Endothelial cell of umbilical vein (primary cell): ENCODE data around the gene CLASP2. TPM values are rescaled to one million over a fixed set of nuclear protein-coding genes. Genes with fewer than 3 reads are reported as not detected.

Experiments used
- BruUV-seq: library from RNA; stranded (reverse); fragments of 400-500 nt; replicated peaks from 2 replicates; lab custom pipeline; 2021; lab: Mats Ljungman, UMichigan
- CTCF ChIA-PET: fragments of 300-600, 350-600 bp; sonication (Branson Sonifier 250); formaldehyde crosslinking; loops from one replicate; lab custom pipeline; 2021; ENCODE audit warnings: antibody characterized with exemption, inconsistent platforms; lab: Charles Lee
- POLR2A ChIA-PET: fragments of 300-600, 350-600 bp; sonication (Branson Sonifier 250); formaldehyde crosslinking; loops from one replicate; lab custom pipeline; 2021; ENCODE audit warnings: antibody characterized with exemption, inconsistent platforms; lab: Charles Lee
- DNase-seq: peaks from one replicate; pipeline ENCODE4 v3.0.0-alpha.2; 2011; ENCODE audit warnings: low read depth, low spot score
- FAIRE-seq: peaks from 2 replicates; lab custom pipeline; 2011; peaks lifted over from hg19 to GRCh38; lab: Jason Lieb, UNC
- H2AFZ ChIP-seq: 2 replicates; pipeline ENCODE4 v1.6.0; 2012; ENCODE audit warnings: low read depth, low read length, control low read depth, inconsistent platforms
- H3K27ac ChIP-seq: 2 replicates; pipeline ENCODE4 v1.5.1; 2011; ENCODE audit warnings: low read depth, mild to moderate bottlenecking, control low read depth, low read length, moderate library complexity; ENCODE audit not compliant: insufficient read depth
- H3K27me3 ChIP-seq, 2 experiments: 2 replicates each; pipeline versions ENCODE4 v1.6.0 to v1.6.1; 2011; ENCODE audit warnings: low read length in 2 of 2, mixed read lengths in 1 of 2; ENCODE audit not compliant: control insufficient read depth in 2 of 2, insufficient read depth in 2 of 2
- H3K36me3 ChIP-seq, 2 experiments: 2 replicates in 1 of 2; 3 replicates in 1 of 2; pipeline ENCODE4 v1.5.1; 2011; ENCODE audit warnings: low read length in 2 of 2, mild to moderate bottlenecking in 1 of 2, moderate library complexity in 1 of 2; ENCODE audit not compliant: control insufficient read depth in 2 of 2, insufficient read depth in 2 of 2; ENCODE audit errors: extremely low read depth in 1 of 2
- H3K4me1 ChIP-seq: 3 replicates; pipeline ENCODE4 v1.5.1; 2011; ENCODE audit warnings: mild to moderate bottlenecking, low read length; ENCODE audit not compliant: control insufficient read depth, insufficient read depth; ENCODE audit errors: extremely low read depth
- H3K4me2 ChIP-seq: 2 replicates; pipeline ENCODE4 v1.6.1; 2011; ENCODE audit warnings: low read length, control low read depth, mixed read lengths; ENCODE audit not compliant: insufficient read depth
- H3K4me3 ChIP-seq, 3 experiments: fragments of 200-600 bp in 1 of 3; sonication (generic), shearing (Covaris generic) in 1 of 3; replicated peaks in 1 of 3; 2 replicates each; pipeline ENCODE4 v1.5.1; 2011 to 2016; ENCODE audit warnings: control low read depth in 3 of 3, low read length in 3 of 3, mild to moderate bottlenecking in 2 of 3, inconsistent platforms in 1 of 3, low read depth in 1 of 3, moderate library complexity in 1 of 3; ENCODE audit not compliant: insufficient read depth in 1 of 3
- H3K79me2 ChIP-seq: 2 replicates; pipeline ENCODE4 v1.6.0; 2012; ENCODE audit warnings: low read length, inconsistent platforms; ENCODE audit not compliant: control insufficient read depth, insufficient read depth
- H3K9ac ChIP-seq: replicated peaks from 2 replicates; pipeline ENCODE3; 2011; ENCODE audit warnings: low read length, control low read depth; ENCODE audit not compliant: insufficient read depth; ENCODE audit errors: extremely low read depth
- H3K9me1 ChIP-seq: replicated peaks from 3 replicates; pipeline ENCODE4 v1.6.0; 2011; ENCODE audit warnings: mild to moderate bottlenecking, low read length; ENCODE audit not compliant: control insufficient read depth, insufficient read depth; ENCODE audit errors: extremely low read depth
- H3K9me3 ChIP-seq: replicated peaks from 2 replicates; pipeline ENCODE4 v1.5.1; 2012; ENCODE audit warnings: low read length, inconsistent platforms; ENCODE audit not compliant: control insufficient read depth, insufficient read depth
- H4K20me1 ChIP-seq: replicated peaks from 2 replicates; pipeline ENCODE3; 2011; ENCODE audit warnings: mild to moderate bottlenecking, low read length; ENCODE audit not compliant: control insufficient read depth, insufficient read depth; ENCODE audit errors: extremely low read depth
- EZH2 ChIP-seq: IDR thresholded peaks from 2 replicates; pipeline ENCODE4 v1.6.1; 2012; ENCODE audit warnings: borderline replicate concordance, low read depth, mild to moderate bottlenecking, moderate library complexity, low read length, inconsistent platforms; ENCODE audit not compliant: severe bottlenecking
- FOS ChIP-seq: IDR thresholded peaks from 2 replicates; pipeline ENCODE4 v1.6.1; 2011; ENCODE audit warnings: mild to moderate bottlenecking, low read length, moderate library complexity, borderline replicate concordance; ENCODE audit not compliant: insufficient read depth
- GATA2 ChIP-seq: IDR thresholded peaks from 2 replicates; pipeline ENCODE4 v1.7.0; 2011; ENCODE audit warnings: low read depth, mild to moderate bottlenecking, moderate library complexity, mixed read lengths, low read length; ENCODE audit not compliant: insufficient read length, insufficient read depth
- JUN ChIP-seq: IDR thresholded peaks from 2 replicates; pipeline ENCODE4 v1.6.1; 2011; ENCODE audit warnings: borderline replicate concordance, low read depth; ENCODE audit not compliant: insufficient read length, insufficient read depth
- MYC ChIP-seq: IDR thresholded peaks from one replicate; pipeline ENCODE4 v1.6.1; 2011; ENCODE audit warnings: mild to moderate bottlenecking, low read depth, low read length
- POLR2A ChIP-seq: IDR thresholded peaks from 2 replicates; pipeline ENCODE4 v1.6.1; 2012; ENCODE audit warnings: low read depth, mild to moderate bottlenecking, control low read depth, low read length
- POLR2AphosphoS5 ChIP-seq: IDR thresholded peaks from 2 replicates; pipeline ENCODE4 v1.6.1; 2012; ENCODE audit warnings: low read depth, mild to moderate bottlenecking, control low read depth, low read length, moderate library complexity; ENCODE audit not compliant: insufficient read depth
- dilution Hi-C: fragments of 300-500 bp; cut with MboI; formaldehyde crosslinking; loops from one replicate; pipeline ENCODE4 v1.15.0; 2019; ENCODE audit warnings: low sequenced_read_pairs; ENCODE audit not compliant: extremely low pct_ligation_motif_present
- intact Hi-C: fragments of 100-400 bp; cut with micrococcal nuclease; formaldehyde crosslinking; loops from one replicate; pipeline ENCODE4 v1.10.0; 2022
- polyA plus RNA-seq, 4 experiments: library from polyadenylated mRNA; depleted of rRNA in 3 of 4; stranded (reverse) in 3 of 4; unstranded in 1 of 4; fragments of >200 nt; gene quantifications; 2 replicates each; pipeline versions ENCODE4 v1.2.1 to v1.2.3, GENCODE V29; 2011 to 2012; ENCODE audit warnings: missing spikeins in 1 of 4
- total RNA-seq: library from RNA; stranded (reverse); gene quantifications from 2 replicates; pipeline ENCODE4 v1.2.3, GENCODE V29; 2021
- TF ChIP-seq, protein P1 (sequence below), 2 donors: IDR thresholded peaks; 1 replicate in 1 of 2; 2 replicates in 1 of 2; pipeline ENCODE4 v1.5.1; 2011; ENCODE audit warnings: low read length in 2 of 2, mild to moderate bottlenecking in 2 of 2, moderate library complexity in 2 of 2, control low read depth in 1 of 2, inconsistent platforms in 1 of 2, low read depth in 1 of 2; ENCODE audit not compliant: insufficient read depth in 1 of 2; ENCODE audit errors: extremely low read depth in 1 of 2
- TF ChIP-seq, protein P2 (sequence below): IDR thresholded peaks from 2 replicates; pipeline ENCODE4 v1.6.1; 2011; ENCODE audit not compliant: insufficient read depth, insufficient read length

Gene CLASP2
- total and polyA plus RNA-seq, 2 donors (not counting 3 experiments of a cell fraction or from before 2014, with no cell fraction given) = 15.0 to 55.0 TPM

DNA sequence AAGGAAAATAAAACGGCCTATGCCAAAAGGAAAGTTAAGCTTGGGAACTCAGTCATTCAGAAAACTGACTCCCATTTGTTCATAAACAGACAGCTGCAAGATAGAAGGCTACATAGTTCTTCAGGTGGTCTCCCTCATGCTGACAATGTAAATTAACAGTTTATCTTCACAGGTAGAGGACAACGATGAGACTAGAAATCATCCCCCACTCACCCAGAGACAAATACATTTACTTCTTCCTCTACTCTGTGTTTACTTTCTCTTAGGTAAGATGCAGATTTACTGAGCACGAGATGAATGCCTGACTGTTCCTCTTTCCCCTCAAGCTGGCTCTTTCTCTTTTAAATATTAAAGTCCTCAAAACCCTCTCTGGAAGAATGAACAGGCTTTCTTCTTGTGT is 160.2 kb downstream of the CLASP2 start:
- Histone ChIP-seq H3K36me3 (no peaks in the 10 kb centered on the region), H3K27me3 (no peaks in the 10 kb centered on the region), H3K9me1 (no peaks in the 10 kb centered on the region), H4K20me1 (no peaks in the 10 kb centered on the region), H3K9me3 (no peaks in the 10 kb centered on the region), H2AFZ (no peak overlapping the region), H3K4me2 (no peak overlapping the region), H3K27ac (no peak overlapping the region), H3K79me2 (no peaks in the 10 kb centered on the region), H3K4me3 (no peak overlapping the region), H3K4me1 (no peaks in the 10 kb centered on the region), H3K9ac (no peak overlapping the region)
- ChIA-PET POLR2A (no interaction called here), CTCF (interaction anchor here (1.4 kb wide), 1 partner anchor 17 kb away, joined by 3 read pairs; no protein-coding TSS in a partner anchor)
- no TSS peak for BruUV-seq
- no peak for TF ChIP-seq GATA2
- TF ChIP-seq POLR2AphosphoS5 = no peak
- no peak for TF ChIP-seq EZH2
- FAIRE-seq = no peak
- dilution Hi-C loops = no loop called here
- intact Hi-C loops = no loop called here
- DNase-seq = no peak

DNA sequence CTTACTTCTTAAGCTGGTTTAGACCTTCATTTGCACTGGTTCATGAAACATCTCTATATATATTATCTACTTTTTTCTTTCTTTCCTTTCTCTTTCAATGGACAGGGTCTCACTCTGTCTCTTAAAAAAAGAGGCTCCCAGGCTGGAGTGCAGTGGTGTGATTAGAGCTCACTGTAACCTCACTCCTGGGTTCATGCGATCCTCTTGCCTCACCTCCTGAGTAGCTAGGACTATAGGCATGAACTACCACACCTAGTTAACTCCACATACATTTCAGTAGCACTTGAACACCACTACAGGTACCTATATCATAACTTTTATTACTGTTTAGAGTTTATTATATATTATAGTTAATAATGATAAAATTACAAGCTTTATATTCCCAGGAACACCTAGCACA is 160.8 kb downstream of the CLASP2 start:
- ChIA-PET POLR2A (no interaction called here), CTCF (interaction anchor here (1.4 kb wide), 1 partner anchor 18 kb away, joined by 3 read pairs; no protein-coding TSS in a partner anchor)
- H4K20me1 ChIP-seq = no peaks in the 10 kb centered on the region
- H3K9me1 ChIP-seq = no peaks in the 10 kb centered on the region
- H3K9me3 ChIP-seq = no peaks in the 10 kb centered on the region
- no peaks in the 10 kb centered on the region for H3K36me3 ChIP-seq
- no peak for DNase-seq
- H3K27ac ChIP-seq = no peak overlapping the region
- BruUV-seq = no TSS peak
- no peaks in the 10 kb centered on the region for H3K79me2 ChIP-seq
- TF ChIP-seq EZH2 (no peak), POLR2AphosphoS5 (no peak), POLR2A (no peak), FOS (no peak), MYC (no peak), JUN (no peak), GATA2 (no peak)
- TF ChIP-seq, protein P1, sequence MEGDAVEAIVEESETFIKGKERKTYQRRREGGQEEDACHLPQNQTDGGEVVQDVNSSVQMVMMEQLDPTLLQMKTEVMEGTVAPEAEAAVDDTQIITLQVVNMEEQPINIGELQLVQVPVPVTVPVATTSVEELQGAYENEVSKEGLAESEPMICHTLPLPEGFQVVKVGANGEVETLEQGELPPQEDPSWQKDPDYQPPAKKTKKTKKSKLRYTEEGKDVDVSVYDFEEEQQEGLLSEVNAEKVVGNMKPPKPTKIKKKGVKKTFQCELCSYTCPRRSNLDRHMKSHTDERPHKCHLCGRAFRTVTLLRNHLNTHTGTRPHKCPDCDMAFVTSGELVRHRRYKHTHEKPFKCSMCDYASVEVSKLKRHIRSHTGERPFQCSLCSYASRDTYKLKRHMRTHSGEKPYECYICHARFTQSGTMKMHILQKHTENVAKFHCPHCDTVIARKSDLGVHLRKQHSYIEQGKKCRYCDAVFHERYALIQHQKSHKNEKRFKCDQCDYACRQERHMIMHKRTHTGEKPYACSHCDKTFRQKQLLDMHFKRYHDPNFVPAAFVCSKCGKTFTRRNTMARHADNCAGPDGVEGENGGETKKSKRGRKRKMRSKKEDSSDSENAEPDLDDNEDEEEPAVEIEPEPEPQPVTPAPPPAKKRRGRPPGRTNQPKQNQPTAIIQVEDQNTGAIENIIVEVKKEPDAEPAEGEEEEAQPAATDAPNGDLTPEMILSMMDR (IDR thresholded peaks at IDR 0.05; ENCODE audit: extremely low read depth in 1 of 2, insufficient read depth in 1 of 2, low read depth in 1 of 2, low read length in 2 of 2) = no peak
- TF ChIP-seq, protein P2, sequence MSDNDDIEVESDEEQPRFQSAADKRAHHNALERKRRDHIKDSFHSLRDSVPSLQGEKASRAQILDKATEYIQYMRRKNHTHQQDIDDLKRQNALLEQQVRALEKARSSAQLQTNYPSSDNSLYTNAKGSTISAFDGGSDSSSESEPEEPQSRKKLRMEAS = no peak
- H3K27me3 ChIP-seq = no peaks in the 10 kb centered on the region
- H3K9ac ChIP-seq = no peak overlapping the region
- no peak for FAIRE-seq
- intact Hi-C loops = no loop called here
- dilution Hi-C loops = no loop called here
- H3K4me2 ChIP-seq = no peak overlapping the region
- no peak overlapping the region for H3K4me3 ChIP-seq
- no peaks in the 10 kb centered on the region for H3K4me1 ChIP-seq
- no peak overlapping the region for H2AFZ ChIP-seq
